H1 (cell line): ENCODE data around the gene C1orf52. TPM values are rescaled to one million over a fixed set of nuclear protein-coding genes. Genes with fewer than 3 reads are reported as not detected.

Experiments used
- CTCF ChIA-PET: fragments of 300-600 bp; sonication (Branson Sonifier 250); formaldehyde crosslinking; loops from one replicate; lab custom pipeline; 2021; ENCODE audit not compliant: partially characterized antibody; lab: Charles Lee
- POLR2A ChIA-PET: fragments of 300-600 bp; sonication (Branson Sonifier 250); formaldehyde crosslinking; loops from one replicate; lab custom pipeline; 2021; ENCODE audit warnings: inconsistent platforms; ENCODE audit not compliant: partially characterized antibody; lab: Charles Lee
- DNase-seq, 2 experiments: peaks; one replicate each; pipeline versions ENCODE4 v3.0.0 to v3.0.0-alpha.2; 2010 to 2022; ENCODE audit warnings: low spot score in 2 of 2, low read depth in 1 of 2, mixed read lengths in 1 of 2
- FAIRE-seq: peaks from 2 replicates; lab custom pipeline; 2011; peaks lifted over from hg19 to GRCh38; lab: Jason Lieb, UNC
- H2AFZ ChIP-seq: 2 replicates; pipeline ENCODE4 v1.8.1; 2012; ENCODE audit warnings: low read length, inconsistent platforms
- H2AK5ac ChIP-seq: 2 replicates; pipeline ENCODE4 v1.6.1; 2013; ENCODE audit warnings: low read depth, low read length
- H2BK120ac ChIP-seq: replicated peaks from 2 replicates; pipeline ENCODE3; 2013; ENCODE audit warnings: low read depth, low read length, inconsistent platforms
- H2BK12ac ChIP-seq: 2 replicates; pipeline ENCODE4 v1.6.1; 2013; ENCODE audit warnings: low read depth, low read length
- H2BK15ac ChIP-seq: 2 replicates; pipeline ENCODE4 v1.6.1; 2013; ENCODE audit warnings: low read length
- H2BK20ac ChIP-seq: 2 replicates; pipeline ENCODE4 v1.6.1; 2013; ENCODE audit warnings: low read length
- H2BK5ac ChIP-seq: 2 replicates; pipeline ENCODE4 v1.6.1; 2013; ENCODE audit warnings: low read depth, low read length
- H3K14ac ChIP-seq: 2 replicates; pipeline ENCODE4 v1.6.1; 2013; ENCODE audit warnings: inconsistent platforms; ENCODE audit not compliant: insufficient read length
- H3K18ac ChIP-seq: 2 replicates; pipeline ENCODE4 v1.6.1; 2013; ENCODE audit warnings: low read length; ENCODE audit errors: extremely low read depth
- H3K23ac ChIP-seq: 2 replicates; pipeline ENCODE4 v1.6.1; 2013; ENCODE audit warnings: inconsistent platforms; ENCODE audit not compliant: insufficient read length
- H3K23me2 ChIP-seq: 2 replicates; pipeline ENCODE4 v1.6.1; 2013; ENCODE audit warnings: low read depth, low read length
- H3K27ac ChIP-seq: 2 replicates; pipeline ENCODE4 v1.6.1; 2011; ENCODE audit warnings: low read depth, low read length, inconsistent platforms
- H3K27me3 ChIP-seq, 4 experiments: replicated peaks in 1 of 4; 1 replicate in 1 of 4; 2 replicates in 3 of 4; pipeline versions ENCODE4 v1.6.1 to v1.8.1; 2011 to 2013; ENCODE audit warnings: low read length in 3 of 4, mild to moderate bottlenecking in 3 of 4, inconsistent platforms in 2 of 4, mixed read lengths in 2 of 4, moderate library complexity in 1 of 4; ENCODE audit not compliant: control insufficient read depth in 3 of 4, insufficient read depth in 3 of 4; ENCODE audit errors: extremely low read depth in 1 of 4
- H3K36me3 ChIP-seq, 4 experiments: 2 replicates each; pipeline versions ENCODE4 v1.6.1 to v1.8.1; 2011 to 2013; ENCODE audit warnings: mild to moderate bottlenecking in 4 of 4, low read length in 3 of 4, moderate library complexity in 2 of 4, control low read depth in 1 of 4, inconsistent platforms in 1 of 4; ENCODE audit not compliant: insufficient read depth in 4 of 4, control insufficient read depth in 2 of 4
- H3K4ac ChIP-seq: replicated peaks from 2 replicates; pipeline ENCODE3; 2013; ENCODE audit warnings: low read length, low read depth, mixed read lengths, inconsistent platforms; ENCODE audit not compliant: insufficient read length
- H3K4me1 ChIP-seq, 4 experiments: replicated peaks in 1 of 4; 1 replicate in 1 of 4; 2 replicates in 3 of 4; pipeline versions ENCODE4 v1.6.1 to v1.8.1; 2011 to 2013; ENCODE audit warnings: low read length in 3 of 4, inconsistent platforms in 2 of 4, mixed read lengths in 1 of 4; ENCODE audit not compliant: insufficient read depth in 4 of 4, control insufficient read depth in 3 of 4
- H3K4me2 ChIP-seq, 2 experiments: 2 replicates each; pipeline versions ENCODE4 v1.6.1 to v1.8.1; 2011 to 2013; ENCODE audit warnings: low read depth in 2 of 2, low read length in 2 of 2, control low read depth in 1 of 2, inconsistent platforms in 1 of 2, mild to moderate bottlenecking in 1 of 2; ENCODE audit not compliant: insufficient read depth in 1 of 2
- H3K4me3 ChIP-seq, 4 experiments: fragments of 200-600, 300-600 bp in 1 of 4; sonication (generic), shearing (Covaris generic), sonication (Bioruptor Twin) in 1 of 4; 2 replicates each; pipeline versions ENCODE4 v1.5.1 to v1.8.1; 2011 to 2016; ENCODE audit warnings: low read length in 4 of 4, low read depth in 3 of 4, control low read depth in 2 of 4, inconsistent platforms in 2 of 4, mild to moderate bottlenecking in 2 of 4, mixed read lengths in 1 of 4, moderate library complexity in 1 of 4; ENCODE audit not compliant: insufficient read depth in 2 of 4; ENCODE audit errors: extremely low read depth in 1 of 4
- H3K56ac ChIP-seq: replicated peaks from 2 replicates; pipeline ENCODE3; 2013; ENCODE audit warnings: low read depth, mild to moderate bottlenecking, mixed read lengths, low read length, inconsistent platforms; ENCODE audit not compliant: insufficient read length
- H3K79me1 ChIP-seq: 2 replicates; pipeline ENCODE4 v1.6.1; 2013; ENCODE audit warnings: low read depth, low read length, control low read depth
- H3K79me2 ChIP-seq, 2 experiments: 2 replicates each; pipeline versions ENCODE4 v1.6.1 to v1.8.1; 2012 to 2013; ENCODE audit warnings: low read length in 2 of 2, mild to moderate bottlenecking in 2 of 2, inconsistent platforms in 1 of 2; ENCODE audit not compliant: insufficient read depth in 2 of 2, control insufficient read depth in 1 of 2
- H3K9ac ChIP-seq, 4 experiments: replicated peaks in 1 of 4; 1 replicate in 1 of 4; 2 replicates in 3 of 4; pipeline versions ENCODE4 v1.6.1 to v1.8.1; 2011 to 2013; ENCODE audit warnings: low read depth in 3 of 4, low read length in 3 of 4, control low read depth in 2 of 4, mild to moderate bottlenecking in 2 of 4, moderate library complexity in 2 of 4, inconsistent platforms in 1 of 4; ENCODE audit errors: extremely low read depth in 1 of 4
- H3K9me3 ChIP-seq, 2 experiments: 2 replicates each; pipeline versions ENCODE4 v1.6.1 to v1.8.1; 2012 to 2013; ENCODE audit warnings: mild to moderate bottlenecking in 2 of 2, moderate library complexity in 2 of 2, control low read depth in 1 of 2, inconsistent platforms in 1 of 2, low read depth in 1 of 2, low read length in 1 of 2, mixed read lengths in 1 of 2; ENCODE audit not compliant: insufficient read depth in 2 of 2
- H4K20me1 ChIP-seq, 2 experiments: replicated peaks in 1 of 2; 2 replicates each; pipeline versions ENCODE3 to v1.8.1; 2011 to 2013; ENCODE audit warnings: inconsistent platforms in 2 of 2, low read length in 2 of 2, mild to moderate bottlenecking in 1 of 2; ENCODE audit not compliant: insufficient read depth in 2 of 2, control insufficient read depth in 1 of 2
- H4K5ac ChIP-seq: 2 replicates; pipeline ENCODE4 v1.6.1; 2013; ENCODE audit warnings: low read length, low read depth, mixed read lengths, inconsistent platforms; ENCODE audit not compliant: insufficient read length
- H4K8ac ChIP-seq: 2 replicates; pipeline ENCODE4 v1.8.0; 2013; ENCODE audit warnings: mild to moderate bottlenecking, moderate library complexity, low read length, inconsistent platforms; ENCODE audit not compliant: insufficient read depth; ENCODE audit errors: extremely low read depth
- H4K91ac ChIP-seq: replicated peaks from 2 replicates; pipeline ENCODE3; 2013; ENCODE audit warnings: low read length, mixed read lengths, inconsistent platforms; ENCODE audit not compliant: insufficient read length
- ATF3 ChIP-seq: IDR thresholded peaks from 2 replicates; pipeline ENCODE4 v1.6.1; 2011; ENCODE audit warnings: low read depth, mild to moderate bottlenecking, low read length; ENCODE audit not compliant: insufficient read depth
- CHD1 ChIP-seq: IDR thresholded peaks from 2 replicates; pipeline ENCODE4 v1.6.1; 2012; ENCODE audit warnings: low read depth, low read length, improper control_type of control experiment
- E2F6 ChIP-seq: IDR thresholded peaks from 2 replicates; pipeline ENCODE4 v1.6.1; 2012; ENCODE audit warnings: inconsistent platforms
- HDAC6 ChIP-seq: IDR thresholded peaks from one replicate; pipeline ENCODE4 v1.7.1; 2012; ENCODE audit warnings: low read depth, mild to moderate bottlenecking, inconsistent platforms, low read length, moderate library complexity
- JUN ChIP-seq: IDR thresholded peaks from 2 replicates; pipeline ENCODE4 v1.6.1; 2011; ENCODE audit warnings: low read depth, mild to moderate bottlenecking, improper control_type of control experiment, low read length
- KDM4A ChIP-seq: IDR thresholded peaks from one replicate; pipeline ENCODE4 v1.7.1; 2012; ENCODE audit warnings: low read depth, mild to moderate bottlenecking, moderate library complexity, low read length, inconsistent platforms; ENCODE audit not compliant: severe bottlenecking
- MAFK ChIP-seq: IDR thresholded peaks from 2 replicates; pipeline ENCODE4 v1.6.1; 2012; ENCODE audit warnings: low read depth, mild to moderate bottlenecking, improper control_type of control experiment, low read length
- POLR2A ChIP-seq, 2 experiments: IDR thresholded peaks; 1 replicate in 1 of 2; 2 replicates in 1 of 2; pipeline ENCODE4 v1.6.1; 2011; ENCODE audit warnings: low read depth in 2 of 2, low read length in 2 of 2, mild to moderate bottlenecking in 2 of 2; ENCODE audit errors: control extremely low read depth in 1 of 2
- RFX5 ChIP-seq: IDR thresholded peaks from 2 replicates; pipeline ENCODE4 v1.6.1; 2011; ENCODE audit warnings: low read depth, low read length, improper control_type of control experiment, borderline replicate concordance
- RNF2 ChIP-seq: fragments of 200-900, 300-1000 bp; sonication (generic); IDR thresholded peaks from 2 replicates; pipeline ENCODE4 v1.7.1; 2016; ENCODE audit warnings: borderline replicate concordance, low read depth, mild to moderate bottlenecking, antibody characterized with exemption, low read length; ENCODE audit not compliant: poor library complexity, severe bottlenecking; ENCODE audit errors: missing control alignments
- SP4 ChIP-seq: IDR thresholded peaks from 2 replicates; pipeline ENCODE4 v1.6.1; 2012; ENCODE audit warnings: low read length, inconsistent platforms
- WGBS, 2 experiments: shearing (Covaris generic) in 1 of 2; methylation state at CpG; one replicate each; pipeline versions ENCODE4 v1.1.6 to v1.1.7; 2013 to 2015; ENCODE audit warnings: low lambda C conversion rate in 2 of 2, mixed read lengths in 2 of 2, inconsistent platforms in 1 of 2, low coverage in 1 of 2, missing lambda C conversion rate in 1 of 2; ENCODE audit not compliant: insufficient replicate concordance in 2 of 2, insufficient coverage in 1 of 2, insufficient read length in 1 of 2; ENCODE audit errors: extremely low coverage in 1 of 2, missing lambda C conversion rate in 1 of 2; 5-methylcytosine and 5-hydroxymethylcytosine counted together
- polyA plus RNA-seq, 7 experiments: library from polyadenylated mRNA; depleted of rRNA in 3 of 7; stranded (reverse) in 5 of 7; unstranded in 2 of 7; fragments of >200 nt in 5 of 7; fragments of 200-250 nt in 2 of 7; gene quantifications; 1 replicate in 5 of 7; 2 replicates in 1 of 7; 4 replicates in 1 of 7; pipeline versions ENCODE4 v1.2.1 to v1.2.3, GENCODE V29; 2011 to 2013; ENCODE audit warnings: missing spikeins in 2 of 7, mixed read lengths in 2 of 7
- total RNA-seq: library from RNA; stranded (reverse); fragmentation: NEBNext Ultra II Directional; extraction: Animal tissue kit (Norgen Biotek cat#: 25700); gene quantifications from 2 replicates; pipeline ENCODE4 v1.2.1, GENCODE V29; 2021
- TF ChIP-seq, protein P1 (sequence below): IDR thresholded peaks from 2 replicates; pipeline ENCODE4 v1.6.1; 2011; ENCODE audit warnings: low read length, improper control_type of control experiment

The C1orf52 gene
- total and polyA plus RNA-seq, 2 of the 8 experiments (the other 6 are each of a cell fraction or from before 2014, with no cell fraction given) = 29.2 to 39.1 TPM

GRCh38 chr1:85297538-85297854 is 38.0 kb upstream of the C1orf52 start:
- no peaks in the 10 kb centered on the region for H3K79me2 ChIP-seq
- no peak overlapping the region for H2BK15ac ChIP-seq
- TF ChIP-seq E2F6 = no peak
- no peak for TF ChIP-seq KDM4A
- no peak for TF ChIP-seq RNF2
- TF ChIP-seq MAFK = no peak
- no peak for TF ChIP-seq HDAC6
- TF ChIP-seq POLR2A (IDR thresholded peaks at IDR 0.05; ENCODE audit: control extremely low read depth in 1 of 2, low read depth in 2 of 2, low read length in 2 of 2) = no peak
- TF ChIP-seq JUN = no peak
- TF ChIP-seq RFX5 = no peak
- no peak for TF ChIP-seq ATF3
- no peak for TF ChIP-seq SP4
- TF ChIP-seq, protein P1, sequence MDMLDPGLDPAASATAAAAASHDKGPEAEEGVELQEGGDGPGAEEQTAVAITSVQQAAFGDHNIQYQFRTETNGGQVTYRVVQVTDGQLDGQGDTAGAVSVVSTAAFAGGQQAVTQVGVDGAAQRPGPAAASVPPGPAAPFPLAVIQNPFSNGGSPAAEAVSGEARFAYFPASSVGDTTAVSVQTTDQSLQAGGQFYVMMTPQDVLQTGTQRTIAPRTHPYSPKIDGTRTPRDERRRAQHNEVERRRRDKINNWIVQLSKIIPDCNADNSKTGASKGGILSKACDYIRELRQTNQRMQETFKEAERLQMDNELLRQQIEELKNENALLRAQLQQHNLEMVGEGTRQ = no peak
- no peak for TF ChIP-seq CHD1
- no peaks in the 10 kb centered on the region for H3K23me2 ChIP-seq
- no peak overlapping the region for H4K8ac ChIP-seq
- no peaks in the 10 kb centered on the region for H3K36me3 ChIP-seq
- no peak overlapping the region for H3K4ac ChIP-seq
- no peak overlapping the region for H2BK120ac ChIP-seq
- WGBS, 2 experiments = 100% methylated on average over 1 of the region's 1 CpG; no CpG with 5 or more reads in 1 of the 2 experiments
- no peak overlapping the region for H3K23ac ChIP-seq
- no peak overlapping the region for H2AFZ ChIP-seq
- no peak overlapping the region for H2AK5ac ChIP-seq
- H4K5ac ChIP-seq = no peak overlapping the region
- H3K27me3 ChIP-seq = no peaks in the 10 kb centered on the region
- FAIRE-seq = no peak
- H3K4me3 ChIP-seq = no peak overlapping the region
- H4K91ac ChIP-seq = no peak overlapping the region
- DNase-seq = no peak
- H3K79me1 ChIP-seq = no peaks in the 10 kb centered on the region
- no peak overlapping the region for H2BK12ac ChIP-seq
- H2BK20ac ChIP-seq = no peak overlapping the region
- H3K9ac ChIP-seq = no peak overlapping the region
- CTCF ChIA-PET = interaction anchor here (0.7 to 5.8 kb wide), 6 partner anchors 8 to 141 kb away, joined by 3 to 25 read pairs (median 4); no protein-coding TSS in a partner anchor
- H2BK5ac ChIP-seq = no peak overlapping the region
- POLR2A ChIA-PET = no interaction called here
- H4K20me1 ChIP-seq = no peaks in the 10 kb centered on the region
- no peak overlapping the region for H3K18ac ChIP-seq
- no peak overlapping the region for H3K56ac ChIP-seq
- H3K9me3 ChIP-seq = no peaks in the 10 kb centered on the region
- no peak overlapping the region for H3K4me2 ChIP-seq
- no peak overlapping the region for H3K27ac ChIP-seq
- H3K4me1 ChIP-seq = peaks cover 0 to 2% (median 0%) of the 10 kb centered on the region in 4 experiments; a peak in 1 of 7 replicates
- H3K14ac ChIP-seq = no peak overlapping the region
